ENCODE data around the gene ASXL2. TPM values are rescaled to one million over a fixed set of nuclear protein-coding genes. Genes with fewer than 3 reads are reported as not detected.
A peak's percentile ranks its signal among the peaks of the same experiment; 100 is the strongest.

Gene ASXL2
- total and polyA plus RNA-seq, 2 of the 13 experiments (the other 11 are each of a cell fraction or from before 2014, with no cell fraction given) = 12.1 to 19.2 TPM

GRCh38 chr2:25885933-25886332, 7.6 kb upstream of the ASXL2 start (continued):
- TF ChIP-seq CSRNP2 (CRISPR knock-in tag; conservative IDR thresholded peaks at IDR 0.05; ENCODE audit: low read depth) = no peak
- TF ChIP-seq IRF2 (CRISPR knock-in tag; IDR thresholded peaks at IDR 0.05) = no peak
- TF ChIP-seq FOXA3 (CRISPR knock-in tag; IDR thresholded peaks at IDR 0.05) = peak; percentile 71
- peak; percentile 73 for TF ChIP-seq SAP130 (CRISPR knock-in tag; IDR thresholded peaks at IDR 0.05; ENCODE audit: low read depth)
- peak; percentile 41; the same call in 1 of the 2 replicates for TF ChIP-seq THAP11 (CRISPR knock-in tag; IDR thresholded peaks at IDR 0.05)
- TF ChIP-seq NFE2 (CRISPR knock-in tag; IDR thresholded peaks at IDR 0.05) = 0 out of 2 replicates have a peak, but pooled peaks have one; percentile 21
- no peak for TF ChIP-seq ARNT (IDR thresholded peaks at IDR 0.05)
- no peak for TF ChIP-seq ZNF281 (CRISPR knock-in tag; IDR thresholded peaks at IDR 0.05; ENCODE audit: borderline replicate concordance)
- peak; percentile 66; the same call in 1 of the 2 replicates for TF ChIP-seq RXRB (CRISPR knock-in tag; IDR thresholded peaks at IDR 0.05; ENCODE audit: borderline replicate concordance)
- no peak for TF ChIP-seq AFF4 (CRISPR knock-in tag; IDR thresholded peaks at IDR 0.05)
- peak; percentile 49; the same call in 1 of the 2 replicates for TF ChIP-seq ZNF331 (CRISPR knock-in tag; IDR thresholded peaks at IDR 0.05)
- TF ChIP-seq LBX2 (CRISPR knock-in tag; IDR thresholded peaks at IDR 0.05; ENCODE audit: borderline replicate concordance) = no peak
- no peak for TF ChIP-seq ZNF687 (CRISPR knock-in tag; IDR thresholded peaks at IDR 0.05)
- peak; percentile 40 for TF ChIP-seq SKI (IDR thresholded peaks at IDR 0.05; ENCODE audit: partially characterized antibody)
- TF ChIP-seq ZNF362 (CRISPR knock-in tag; IDR thresholded peaks at IDR 0.05; ENCODE audit: borderline replicate concordance) = peak; percentile 94
